Neuron (in vitro differentiated cells): ENCODE data around the gene SMR3B.

Source experiments
- H2AFZ ChIP-seq: one replicate; pipeline ENCODE4 v1.6.1; 2013; ENCODE audit warnings: low read depth, mild to moderate bottlenecking, inconsistent platforms, low read length, moderate library complexity
- H3K27me3 ChIP-seq: one replicate; pipeline ENCODE4 v1.6.1; 2013; ENCODE audit warnings: low read length; ENCODE audit not compliant: insufficient read depth
- H3K36me3 ChIP-seq: one replicate; pipeline ENCODE4 v1.6.1; 2013; ENCODE audit warnings: low read length; ENCODE audit not compliant: insufficient read depth
- H3K4me1 ChIP-seq: one replicate; pipeline ENCODE4 v1.6.1; 2013; ENCODE audit warnings: low read length; ENCODE audit not compliant: insufficient read depth
- H3K4me3 ChIP-seq: 2 replicates; pipeline ENCODE4 v1.5.1; 2013; ENCODE audit warnings: mild to moderate bottlenecking, low read length, moderate library complexity
- H3K9me3 ChIP-seq: one replicate; pipeline ENCODE4 v1.6.1; 2013; ENCODE audit warnings: low read length

Gene SMR3B

DNA sequence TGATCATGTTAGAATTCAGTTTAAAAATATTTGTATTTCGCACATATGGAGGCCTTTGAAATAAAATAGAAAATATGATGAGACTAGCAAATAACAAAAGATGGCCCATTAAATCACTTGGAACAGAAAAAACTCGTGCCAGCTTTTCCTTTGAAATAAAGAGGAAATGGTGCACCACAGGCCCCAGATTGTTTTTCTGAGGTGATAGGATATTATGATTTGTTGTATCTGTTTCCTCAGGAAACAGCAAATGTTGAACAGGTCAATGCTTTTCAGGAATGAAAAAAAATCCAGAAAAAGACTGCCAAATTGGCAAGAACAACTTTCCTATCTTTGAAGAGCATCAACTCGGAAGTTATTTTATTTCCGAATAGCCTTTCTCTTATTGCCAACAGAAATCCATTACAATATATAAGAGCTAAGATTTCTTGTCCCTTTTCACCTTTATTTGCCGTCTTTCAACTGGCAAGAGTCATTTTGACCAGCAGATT is at the start of gene SMR3B:
Gene SMR3B (plus strand): TSS at position 441 of the 491 bp plus-strand sequence. CDS start 1,380 bp downstream, outside the sequence.
- H3K9me3 ChIP-seq = no peaks in the 10 kb centered on the region

DNA sequence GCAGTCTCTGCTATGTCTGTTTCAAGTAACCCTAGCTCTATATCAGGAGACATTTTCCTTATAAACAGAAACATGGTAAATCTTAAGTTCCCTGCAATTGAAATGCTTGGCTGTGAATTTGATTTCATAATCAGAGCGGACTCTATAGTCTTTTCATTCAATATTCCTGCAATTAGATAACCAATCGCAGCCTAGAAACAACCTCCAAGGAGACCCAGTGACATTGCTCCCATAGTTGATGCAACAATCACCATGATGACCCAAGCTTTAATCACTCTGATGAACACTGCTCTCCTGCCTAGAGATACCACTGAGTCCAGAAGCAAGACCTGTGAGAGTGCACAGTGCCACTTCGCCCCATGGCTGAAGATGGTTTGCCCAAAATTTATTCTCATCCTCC is 48.2 kb upstream of the SMR3B start, which contains the start of gene CABS1:
Gene CABS1 (plus strand): TSS at position 301 of the 400 bp plus-strand sequence. CDS start 59 bp downstream, at position 360.
- no peaks in the 10 kb centered on the region for H3K9me3 ChIP-seq
- H3K4me3 ChIP-seq = no peak within 1 kb of the TSS
- H3K4me1 ChIP-seq = no peaks in the 10 kb centered on the region
- no peak within 1 kb of the TSS for H2AFZ ChIP-seq
- H3K36me3 ChIP-seq = no peaks in the 10 kb centered on the region
- H3K27me3 ChIP-seq = no peaks in the 10 kb centered on the region

More for the DNA sequence above, at the start of gene SMR3B:
- no peak within 1 kb of the TSS for H2AFZ ChIP-seq
- no peak within 1 kb of the TSS for H3K4me3 ChIP-seq
- no peaks in the 10 kb centered on the region for H3K36me3 ChIP-seq
- H3K4me1 ChIP-seq = no peaks in the 10 kb centered on the region
- no peaks in the 10 kb centered on the region for H3K27me3 ChIP-seq

- H3K4me3 ChIP-seq = no peak overlapping the region
- H3K4me1 ChIP-seq = no peaks in the 10 kb centered on the region
- H3K36me3 ChIP-seq = no peaks in the 10 kb centered on the region
- no peaks in the 10 kb centered on the region for H3K27me3 ChIP-seq
- H3K9me3 ChIP-seq = no peaks in the 10 kb centered on the region
- no peak overlapping the region for H2AFZ ChIP-seq
These were observed 46.9 kb upstream of the SMR3B start for GRCh38 chr4:70336043-70336442.

DNA sequence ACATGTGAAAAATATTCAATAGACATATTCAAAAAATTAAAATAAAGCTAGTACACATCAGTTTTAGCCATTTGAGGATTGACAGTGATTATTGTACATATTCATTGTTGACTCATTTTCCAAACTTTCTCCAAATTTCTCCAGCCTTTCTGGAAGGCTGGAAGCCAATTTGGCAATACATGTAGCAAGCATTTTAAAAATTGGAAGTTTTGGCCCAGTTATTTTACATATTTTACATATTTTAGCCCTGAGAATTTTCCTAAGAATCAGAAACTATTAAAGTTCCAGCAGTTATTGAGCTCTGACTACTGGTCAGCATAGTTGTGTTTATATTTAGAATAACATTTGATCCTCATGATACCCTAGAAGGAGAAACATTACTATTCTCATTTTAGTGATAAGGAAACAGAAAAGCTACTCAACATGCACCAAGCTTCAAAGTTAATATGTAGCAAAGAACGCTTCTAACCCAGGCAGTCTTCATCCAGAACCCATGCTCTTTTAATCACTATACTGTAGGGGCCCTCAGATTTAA is 45.0 kb upstream of the SMR3B start:
- no peak overlapping the region for H3K4me3 ChIP-seq
- H3K4me1 ChIP-seq = no peaks in the 10 kb centered on the region
- H2AFZ ChIP-seq = no peak overlapping the region
- H3K27me3 ChIP-seq = no peaks in the 10 kb centered on the region
- no peaks in the 10 kb centered on the region for H3K36me3 ChIP-seq
- no peaks in the 10 kb centered on the region for H3K9me3 ChIP-seq

DNA sequence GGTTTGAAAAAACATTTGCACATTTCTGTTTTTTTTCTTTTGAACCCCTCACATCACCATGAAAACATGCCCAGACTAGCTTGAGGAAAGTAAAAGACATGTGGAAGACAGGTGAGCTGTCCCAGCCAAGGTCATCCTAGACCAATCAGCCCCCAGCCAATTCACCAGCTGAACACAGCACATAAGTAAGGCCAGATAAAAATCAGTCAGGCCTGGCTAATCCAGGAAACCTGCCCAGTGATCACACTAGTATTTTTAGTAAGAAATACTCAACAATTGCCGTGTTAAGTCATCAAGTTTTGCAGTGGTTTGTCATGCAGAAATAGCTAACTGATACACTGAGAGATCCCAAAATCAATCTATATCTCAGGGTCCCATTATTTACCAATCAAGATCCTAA is 26.7 kb upstream of the SMR3B start:
- H3K4me3 ChIP-seq = no peak overlapping the region
- no peaks in the 10 kb centered on the region for H3K9me3 ChIP-seq
- no peaks in the 10 kb centered on the region for H3K27me3 ChIP-seq
- H2AFZ ChIP-seq = no peak overlapping the region
- H3K4me1 ChIP-seq = no peaks in the 10 kb centered on the region
- no peaks in the 10 kb centered on the region for H3K36me3 ChIP-seq

DNA sequence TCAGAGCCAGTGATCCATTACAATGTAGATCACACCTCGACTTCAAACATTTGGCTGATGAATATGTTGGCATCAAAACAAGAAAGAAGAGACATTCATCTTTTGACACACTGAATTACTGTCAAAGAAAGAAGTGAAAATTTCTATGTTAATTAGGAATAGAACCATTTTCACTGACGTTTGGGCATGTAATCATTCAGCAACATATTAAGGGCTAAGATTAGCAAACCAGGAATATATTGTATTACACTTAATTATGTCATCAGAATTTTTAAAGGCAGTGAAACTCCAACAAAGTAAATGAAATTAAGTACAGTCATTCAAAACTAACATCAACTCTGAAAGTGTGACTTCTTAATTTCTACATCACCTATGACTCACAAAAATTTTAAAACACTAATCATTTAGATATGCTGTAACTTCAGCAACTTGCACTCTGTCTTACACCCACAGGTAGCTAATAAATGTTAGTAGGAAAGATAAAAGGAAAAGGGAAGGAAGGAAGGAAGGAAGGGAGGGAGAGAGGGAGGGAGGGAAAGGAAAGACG is 23.7 kb upstream of the SMR3B start:
- no peaks in the 10 kb centered on the region for H3K36me3 ChIP-seq
- H2AFZ ChIP-seq = no peak overlapping the region
- H3K4me3 ChIP-seq = no peak overlapping the region
- H3K4me1 ChIP-seq = no peaks in the 10 kb centered on the region
- no peaks in the 10 kb centered on the region for H3K27me3 ChIP-seq
- no peaks in the 10 kb centered on the region for H3K9me3 ChIP-seq

DNA sequence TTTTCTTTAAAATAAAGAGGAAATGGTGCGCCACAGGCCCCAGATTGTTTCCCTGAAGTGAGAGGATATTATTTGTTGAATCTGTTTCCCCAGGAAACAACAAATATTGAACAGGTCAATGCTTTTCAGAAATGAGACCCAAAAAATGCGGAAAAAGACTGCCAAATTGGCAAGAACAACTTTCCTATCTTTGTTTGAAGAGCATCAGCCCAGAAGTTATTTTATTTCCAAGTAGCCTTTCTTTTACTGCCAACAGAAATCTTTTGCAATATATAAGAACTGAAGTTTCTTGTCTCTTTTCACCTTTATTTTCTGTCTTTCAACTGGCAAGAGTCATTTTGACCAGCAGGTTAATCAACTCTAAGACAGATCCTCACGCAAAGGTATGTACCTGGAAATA is 22.5 kb upstream of the SMR3B start, which contains the start of gene SMR3A:
Gene SMR3A (plus strand): TSS at position 301 of the 400 bp plus-strand sequence. CDS start 1,356 bp downstream, outside the sequence.
- H3K27me3 ChIP-seq = no peaks in the 10 kb centered on the region
- H3K4me1 ChIP-seq = no peaks in the 10 kb centered on the region
- no peak within 1 kb of the TSS for H3K4me3 ChIP-seq
- no peaks in the 10 kb centered on the region for H3K36me3 ChIP-seq
- no peaks in the 10 kb centered on the region for H3K9me3 ChIP-seq
- no peak within 1 kb of the TSS for H2AFZ ChIP-seq

GRCh38 chr4:70364002-70364401 is 18.9 kb upstream of the SMR3B start:
- H3K4me3 ChIP-seq = no peak overlapping the region
- no peaks in the 10 kb centered on the region for H3K9me3 ChIP-seq
- H3K4me1 ChIP-seq = no peaks in the 10 kb centered on the region
- H3K36me3 ChIP-seq = no peaks in the 10 kb centered on the region
- H2AFZ ChIP-seq = no peak overlapping the region
- no peaks in the 10 kb centered on the region for H3K27me3 ChIP-seq

GRCh38 chr4:70365479-70365878 is 17.5 kb upstream of the SMR3B start:
- H3K4me3 ChIP-seq = no peak overlapping the region
- no peaks in the 10 kb centered on the region for H3K27me3 ChIP-seq
- H3K9me3 ChIP-seq = no peaks in the 10 kb centered on the region
- H3K4me1 ChIP-seq = no peaks in the 10 kb centered on the region
- H3K36me3 ChIP-seq = no peaks in the 10 kb centered on the region
- H2AFZ ChIP-seq = no peak overlapping the region

GRCh38 chr4:70367813-70368212 is 15.1 kb upstream of the SMR3B start:
- H2AFZ ChIP-seq = no peak overlapping the region

GRCh38 chr4:70371987-70372386 is 10.9 kb upstream of the SMR3B start:
- H3K36me3 ChIP-seq = no peaks in the 10 kb centered on the region
- H2AFZ ChIP-seq = no peak overlapping the region
- no peaks in the 10 kb centered on the region for H3K27me3 ChIP-seq
- H3K4me1 ChIP-seq = no peaks in the 10 kb centered on the region
- no peaks in the 10 kb centered on the region for H3K9me3 ChIP-seq
- no peak overlapping the region for H3K4me3 ChIP-seq

More at GRCh38 chr4:70367813-70368212, 15.1 kb upstream of the SMR3B start:
- Histone ChIP-seq H3K9me3 (no peaks in the 10 kb centered on the region), H3K4me1 (no peaks in the 10 kb centered on the region), H3K36me3 (no peaks in the 10 kb centered on the region), H3K27me3 (no peaks in the 10 kb centered on the region), H3K4me3 (no peak overlapping the region)

- Histone ChIP-seq H3K36me3 (no peaks in the 10 kb centered on the region), H3K27me3 (no peaks in the 10 kb centered on the region), H3K4me3 (no peak overlapping the region), H2AFZ (no peak overlapping the region), H3K9me3 (no peaks in the 10 kb centered on the region), H3K4me1 (no peaks in the 10 kb centered on the region)
These were observed 10.2 kb upstream of the SMR3B start for GRCh38 chr4:70372760-70373159.

- Histone ChIP-seq H3K36me3 (no peaks in the 10 kb centered on the region), H3K27me3 (no peaks in the 10 kb centered on the region), H3K9me3 (no peaks in the 10 kb centered on the region), H2AFZ (no peak overlapping the region), H3K4me3 (no peak overlapping the region), H3K4me1 (no peaks in the 10 kb centered on the region)
These were observed 2.4 kb upstream of the SMR3B start for GRCh38 chr4:70380578-70380977.
